ENCODE measurements around the gene LCT. TPM values are rescaled to one million over a fixed set of nuclear protein-coding genes. Genes with fewer than 3 reads are reported as not detected.

LCT gene
- total and polyA plus RNA-seq, 2 of the 13 experiments (the other 11 are each of a cell fraction or from before 2014, with no cell fraction given) = not detected

DNA sequence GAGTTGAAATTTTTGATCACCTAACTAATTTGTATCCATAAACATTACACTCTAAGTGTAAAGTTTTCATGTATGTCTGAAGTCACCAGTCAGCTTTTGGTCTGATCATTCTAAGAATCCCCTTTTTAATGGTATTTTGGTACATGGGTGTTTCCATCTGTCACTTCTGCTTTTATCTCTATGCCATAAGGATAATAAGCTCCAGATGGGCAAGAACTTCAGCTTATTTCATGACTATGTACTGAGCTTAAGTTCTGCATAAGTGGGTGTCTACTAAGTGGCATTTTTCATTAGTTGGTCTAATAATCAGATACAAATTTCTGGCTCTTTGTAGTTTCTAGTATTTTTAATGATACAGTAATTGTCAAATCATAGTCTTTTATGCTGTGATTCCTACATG, 75.0 kb downstream of the LCT start:
- ChIA-PET CTCF (ENCODE audit: low intra/inter-chr PET ratio, low total read pairs) (no interaction called here), POLR2A (no interaction called here)
- DNase-seq (ENCODE audit: low spot score) (no peak), ATAC-seq (no peak), FAIRE-seq (no peak)
- Histone ChIP-seq H3K79me2 (ENCODE audit: insufficient read depth, low read length) (no peaks in the 10 kb centered on the region), H3K4me2 (ENCODE audit: low read depth, low read length) (no peak overlapping the region), H3K9me3 (ENCODE audit: low read length) (no peaks in the 10 kb centered on the region), H3K4me1 (ENCODE audit: insufficient read depth, low read length) (no peaks in the 10 kb centered on the region), H3K9ac (ENCODE audit: insufficient read depth, low read depth, low read length) (no peak overlapping the region), H3K36me3 (replicated peaks in 1 of 2; ENCODE audit: control insufficient read depth in 1 of 2, insufficient read depth in 2 of 2, low read length in 2 of 2) (peaks cover 34 to 81% of the 10 kb centered on the region in 2 experiments), H4K20me1 (ENCODE audit: insufficient read depth, low read length) (no peaks in the 10 kb centered on the region), H2AFZ (ENCODE audit: low read length) (no peak overlapping the region), H3K27ac (ENCODE audit: extremely low read length, insufficient read depth, low read length) (no peak overlapping the region), H3K27me3 (ENCODE audit: control insufficient read depth in 1 of 2, insufficient read depth in 2 of 2, low read length in 2 of 2) (no peaks in the 10 kb centered on the region), H3K4me3 (replicated peaks in 1 of 3; ENCODE audit: insufficient read depth in 1 of 3, low read depth in 2 of 3, low read length in 3 of 3) (no peak overlapping the region)
- intact Hi-C loops (cut with micrococcal nuclease; ENCODE audit: unreplicated experiment) (no loop called here), in situ Hi-C loops (cut with HindIII; ENCODE audit: extremely low pct_ligation_motif_present, low pct_unique_long_range_greater_than_20kb) (no loop called here)
- TF ChIP-seq, protein P1, sequence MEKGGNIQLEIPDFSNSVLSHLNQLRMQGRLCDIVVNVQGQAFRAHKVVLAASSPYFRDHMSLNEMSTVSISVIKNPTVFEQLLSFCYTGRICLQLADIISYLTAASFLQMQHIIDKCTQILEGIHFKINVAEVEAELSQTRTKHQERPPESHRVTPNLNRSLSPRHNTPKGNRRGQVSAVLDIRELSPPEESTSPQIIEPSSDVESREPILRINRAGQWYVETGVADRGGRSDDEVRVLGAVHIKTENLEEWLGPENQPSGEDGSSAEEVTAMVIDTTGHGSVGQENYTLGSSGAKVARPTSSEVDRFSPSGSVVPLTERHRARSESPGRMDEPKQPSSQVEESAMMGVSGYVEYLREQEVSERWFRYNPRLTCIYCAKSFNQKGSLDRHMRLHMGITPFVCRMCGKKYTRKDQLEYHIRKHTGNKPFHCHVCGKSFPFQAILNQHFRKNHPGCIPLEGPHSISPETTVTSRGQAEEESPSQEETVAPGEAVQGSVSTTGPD (CRISPR knock-in tag; IDR thresholded peaks at IDR 0.05) = no peak
- no peak for TF ChIP-seq KDM5A (IDR thresholded peaks at IDR 0.05; ENCODE audit: borderline replicate concordance, low read length)
- TF ChIP-seq, protein P2, sequence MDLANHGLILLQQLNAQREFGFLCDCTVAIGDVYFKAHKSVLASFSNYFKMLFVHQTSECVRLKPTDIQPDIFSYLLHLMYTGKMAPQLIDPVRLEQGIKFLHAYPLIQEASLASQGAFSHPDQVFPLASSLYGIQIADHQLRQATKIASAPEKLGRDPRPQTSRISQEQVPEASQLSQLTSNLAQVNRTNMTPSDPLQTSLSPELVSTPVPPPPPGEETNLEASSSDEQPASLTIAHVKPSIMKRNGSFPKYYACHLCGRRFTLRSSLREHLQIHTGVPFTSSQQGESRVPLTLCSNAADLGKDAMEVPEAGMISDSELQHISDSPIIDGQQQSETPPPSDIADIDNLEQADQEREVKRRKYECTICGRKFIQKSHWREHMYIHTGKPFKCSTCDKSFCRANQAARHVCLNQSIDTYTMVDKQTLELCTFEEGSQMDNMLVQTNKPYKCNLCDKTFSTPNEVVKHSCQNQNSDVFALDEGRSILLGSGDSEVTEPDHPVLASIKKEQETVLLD (CRISPR knock-in tag; IDR thresholded peaks at IDR 0.05; ENCODE audit: low read depth) = no peak
- no peak for TF ChIP-seq ZNF205 (CRISPR knock-in tag; IDR thresholded peaks at IDR 0.05)
- TF ChIP-seq, protein P3, sequence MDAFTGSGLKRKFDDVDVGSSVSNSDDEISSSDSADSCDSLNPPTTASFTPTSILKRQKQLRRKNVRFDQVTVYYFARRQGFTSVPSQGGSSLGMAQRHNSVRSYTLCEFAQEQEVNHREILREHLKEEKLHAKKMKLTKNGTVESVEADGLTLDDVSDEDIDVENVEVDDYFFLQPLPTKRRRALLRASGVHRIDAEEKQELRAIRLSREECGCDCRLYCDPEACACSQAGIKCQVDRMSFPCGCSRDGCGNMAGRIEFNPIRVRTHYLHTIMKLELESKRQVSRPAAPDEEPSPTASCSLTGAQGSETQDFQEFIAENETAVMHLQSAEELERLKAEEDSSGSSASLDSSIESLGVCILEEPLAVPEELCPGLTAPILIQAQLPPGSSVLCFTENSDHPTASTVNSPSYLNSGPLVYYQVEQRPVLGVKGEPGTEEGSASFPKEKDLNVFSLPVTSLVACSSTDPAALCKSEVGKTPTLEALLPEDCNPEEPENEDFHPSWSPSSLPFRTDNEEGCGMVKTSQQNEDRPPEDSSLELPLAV (CRISPR knock-in tag; conservative IDR thresholded peaks at IDR 0.05; ENCODE audit: low read depth) = no peak
- TF ChIP-seq, protein P4, sequence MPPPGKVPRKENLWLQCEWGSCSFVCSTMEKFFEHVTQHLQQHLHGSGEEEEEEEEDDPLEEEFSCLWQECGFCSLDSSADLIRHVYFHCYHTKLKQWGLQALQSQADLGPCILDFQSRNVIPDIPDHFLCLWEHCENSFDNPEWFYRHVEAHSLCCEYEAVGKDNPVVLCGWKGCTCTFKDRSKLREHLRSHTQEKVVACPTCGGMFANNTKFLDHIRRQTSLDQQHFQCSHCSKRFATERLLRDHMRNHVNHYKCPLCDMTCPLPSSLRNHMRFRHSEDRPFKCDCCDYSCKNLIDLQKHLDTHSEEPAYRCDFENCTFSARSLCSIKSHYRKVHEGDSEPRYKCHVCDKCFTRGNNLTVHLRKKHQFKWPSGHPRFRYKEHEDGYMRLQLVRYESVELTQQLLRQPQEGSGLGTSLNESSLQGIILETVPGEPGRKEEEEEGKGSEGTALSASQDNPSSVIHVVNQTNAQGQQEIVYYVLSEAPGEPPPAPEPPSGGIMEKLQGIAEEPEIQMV (CRISPR knock-in tag; IDR thresholded peaks at IDR 0.05; ENCODE audit: low read depth) = no peak
- TF ChIP-seq BORCS8-MEF2B (CRISPR knock-in tag; IDR thresholded peaks at IDR 0.05) = no peak
- TF ChIP-seq ZNF329 (CRISPR knock-in tag; IDR thresholded peaks at IDR 0.05; ENCODE audit: low read depth) = no peak
- TF ChIP-seq ZNF75D (CRISPR knock-in tag; IDR thresholded peaks at IDR 0.05; ENCODE audit: borderline replicate concordance) = no peak
- no peak for TF ChIP-seq ZNF232 (CRISPR knock-in tag; IDR thresholded peaks at IDR 0.05; ENCODE audit: borderline replicate concordance)
- TF ChIP-seq MED1 (CRISPR knock-in tag; IDR thresholded peaks at IDR 0.05) = no peak
- TF ChIP-seq, protein P5, sequence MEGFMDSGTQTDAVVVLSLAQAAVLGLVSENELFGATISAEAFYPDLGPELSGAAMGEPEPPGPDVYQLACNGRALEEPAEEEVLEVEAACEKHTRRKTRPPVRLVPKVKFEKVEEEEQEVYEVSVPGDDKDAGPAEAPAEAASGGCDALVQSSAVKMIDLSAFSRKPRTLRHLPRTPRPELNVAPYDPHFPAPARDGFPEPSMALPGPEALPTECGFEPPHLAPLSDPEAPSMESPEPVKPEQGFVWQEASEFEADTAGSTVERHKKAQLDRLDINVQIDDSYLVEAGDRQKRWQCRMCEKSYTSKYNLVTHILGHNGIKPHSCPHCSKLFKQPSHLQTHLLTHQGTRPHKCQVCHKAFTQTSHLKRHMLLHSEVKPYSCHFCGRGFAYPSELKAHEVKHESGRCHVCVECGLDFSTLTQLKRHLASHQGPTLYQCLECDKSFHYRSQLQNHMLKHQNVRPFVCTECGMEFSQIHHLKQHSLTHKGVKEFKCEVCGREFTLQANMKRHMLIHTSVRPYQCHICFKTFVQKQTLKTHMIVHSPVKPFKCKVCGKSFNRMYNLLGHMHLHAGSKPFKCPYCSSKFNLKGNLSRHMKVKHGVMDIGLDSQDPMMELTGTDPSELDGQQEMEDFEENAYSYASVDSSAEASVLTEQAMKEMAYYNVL (CRISPR knock-in tag; IDR thresholded peaks at IDR 0.05; ENCODE audit: borderline replicate concordance) = no peak
- no peak for TF ChIP-seq SRF (IDR thresholded peaks at IDR 0.05; ENCODE audit: low read depth, low read length)
- no peak for TF ChIP-seq SNAI1 (CRISPR knock-in tag; IDR thresholded peaks at IDR 0.05; ENCODE audit: borderline replicate concordance)
- no peak for TF ChIP-seq SETDB1 (CRISPR knock-in tag; IDR thresholded peaks at IDR 0.05; ENCODE audit: borderline replicate concordance)
- TF ChIP-seq NBN (conservative IDR thresholded peaks at IDR 0.05) = no peak
- TF ChIP-seq SRSF9 (IDR thresholded peaks at IDR 0.05; ENCODE audit: borderline replicate concordance, insufficient read depth, low read depth, low read length, poor library complexity, severe bottlenecking) = no peak
- no peak for TF ChIP-seq TMF1 (CRISPR knock-in tag; IDR thresholded peaks at IDR 0.05; ENCODE audit: low read depth)
- BruUV-seq (replicated peaks) = no TSS peak

Data from HepG2 (cell line).